AG09319 (cell line): ENCODE results near the gene MAP4.
"Not testable (repeated sequence)": the region's sequence is repeated elsewhere in the genome, so short reads cannot be mapped to it uniquely, and the experiment has no call there.

Experiments
- DNase-seq: peaks from one replicate; pipeline ENCODE4 v3.0.0-alpha.2; 2010; ENCODE audit warnings: low read depth; ENCODE audit errors: extremely low read depth
- TF ChIP-seq, protein P1 (sequence below): IDR thresholded peaks from 2 replicates; pipeline ENCODE4 v1.5.1; 2011; ENCODE audit warnings: low read depth, mild to moderate bottlenecking, inconsistent platforms, low read length, moderate library complexity

The MAP4 gene

GRCh38 chr3:47836986-47837385, 179.2 kb downstream of the MAP4 start:
- TF ChIP-seq, protein P1, sequence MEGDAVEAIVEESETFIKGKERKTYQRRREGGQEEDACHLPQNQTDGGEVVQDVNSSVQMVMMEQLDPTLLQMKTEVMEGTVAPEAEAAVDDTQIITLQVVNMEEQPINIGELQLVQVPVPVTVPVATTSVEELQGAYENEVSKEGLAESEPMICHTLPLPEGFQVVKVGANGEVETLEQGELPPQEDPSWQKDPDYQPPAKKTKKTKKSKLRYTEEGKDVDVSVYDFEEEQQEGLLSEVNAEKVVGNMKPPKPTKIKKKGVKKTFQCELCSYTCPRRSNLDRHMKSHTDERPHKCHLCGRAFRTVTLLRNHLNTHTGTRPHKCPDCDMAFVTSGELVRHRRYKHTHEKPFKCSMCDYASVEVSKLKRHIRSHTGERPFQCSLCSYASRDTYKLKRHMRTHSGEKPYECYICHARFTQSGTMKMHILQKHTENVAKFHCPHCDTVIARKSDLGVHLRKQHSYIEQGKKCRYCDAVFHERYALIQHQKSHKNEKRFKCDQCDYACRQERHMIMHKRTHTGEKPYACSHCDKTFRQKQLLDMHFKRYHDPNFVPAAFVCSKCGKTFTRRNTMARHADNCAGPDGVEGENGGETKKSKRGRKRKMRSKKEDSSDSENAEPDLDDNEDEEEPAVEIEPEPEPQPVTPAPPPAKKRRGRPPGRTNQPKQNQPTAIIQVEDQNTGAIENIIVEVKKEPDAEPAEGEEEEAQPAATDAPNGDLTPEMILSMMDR, result no peak
- DNase-seq, result no peak

DNA sequence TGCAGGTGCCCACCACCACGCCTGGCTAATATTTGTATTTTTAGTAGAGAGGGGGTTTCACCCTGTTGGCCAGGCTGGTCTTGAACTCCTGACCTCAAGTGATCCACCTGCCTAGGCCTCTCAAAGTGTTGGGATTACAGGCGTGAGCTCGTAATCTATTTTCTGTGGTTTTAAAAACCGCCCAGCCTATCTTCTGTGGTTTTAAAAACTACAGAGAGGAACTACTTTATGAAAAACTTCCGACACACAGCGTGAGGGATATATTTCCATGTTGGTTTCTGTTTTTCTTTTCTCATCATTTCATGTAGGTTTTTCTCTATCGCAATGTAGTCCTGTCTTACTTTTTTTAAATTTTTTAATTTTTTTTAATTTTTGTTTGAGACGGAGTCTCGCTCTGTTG, 186.7 kb downstream of the MAP4 start:
- DNase-seq, result not testable (repeated sequence)

DNA sequence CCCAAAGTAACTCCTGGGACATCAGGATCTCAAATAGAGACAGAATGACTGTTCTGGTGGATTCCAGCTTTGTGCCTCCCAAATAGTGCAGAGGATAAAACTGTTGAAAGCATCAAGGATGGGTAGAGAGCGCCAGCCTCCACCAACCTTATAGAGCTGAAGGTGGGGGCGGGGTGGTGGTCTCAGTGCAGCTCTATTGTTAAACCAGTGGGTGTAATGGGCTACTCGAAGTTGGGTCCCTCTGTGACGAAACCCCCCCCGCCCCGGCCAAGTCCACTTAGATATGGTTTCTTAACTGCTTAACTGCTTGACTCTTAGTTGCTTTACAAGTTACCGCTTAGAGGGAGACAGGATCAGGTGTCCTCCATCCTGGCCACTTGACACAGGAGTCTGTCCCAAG, 190.6 kb downstream of the MAP4 start:
- TF ChIP-seq, protein P1, result no peak

DNA sequence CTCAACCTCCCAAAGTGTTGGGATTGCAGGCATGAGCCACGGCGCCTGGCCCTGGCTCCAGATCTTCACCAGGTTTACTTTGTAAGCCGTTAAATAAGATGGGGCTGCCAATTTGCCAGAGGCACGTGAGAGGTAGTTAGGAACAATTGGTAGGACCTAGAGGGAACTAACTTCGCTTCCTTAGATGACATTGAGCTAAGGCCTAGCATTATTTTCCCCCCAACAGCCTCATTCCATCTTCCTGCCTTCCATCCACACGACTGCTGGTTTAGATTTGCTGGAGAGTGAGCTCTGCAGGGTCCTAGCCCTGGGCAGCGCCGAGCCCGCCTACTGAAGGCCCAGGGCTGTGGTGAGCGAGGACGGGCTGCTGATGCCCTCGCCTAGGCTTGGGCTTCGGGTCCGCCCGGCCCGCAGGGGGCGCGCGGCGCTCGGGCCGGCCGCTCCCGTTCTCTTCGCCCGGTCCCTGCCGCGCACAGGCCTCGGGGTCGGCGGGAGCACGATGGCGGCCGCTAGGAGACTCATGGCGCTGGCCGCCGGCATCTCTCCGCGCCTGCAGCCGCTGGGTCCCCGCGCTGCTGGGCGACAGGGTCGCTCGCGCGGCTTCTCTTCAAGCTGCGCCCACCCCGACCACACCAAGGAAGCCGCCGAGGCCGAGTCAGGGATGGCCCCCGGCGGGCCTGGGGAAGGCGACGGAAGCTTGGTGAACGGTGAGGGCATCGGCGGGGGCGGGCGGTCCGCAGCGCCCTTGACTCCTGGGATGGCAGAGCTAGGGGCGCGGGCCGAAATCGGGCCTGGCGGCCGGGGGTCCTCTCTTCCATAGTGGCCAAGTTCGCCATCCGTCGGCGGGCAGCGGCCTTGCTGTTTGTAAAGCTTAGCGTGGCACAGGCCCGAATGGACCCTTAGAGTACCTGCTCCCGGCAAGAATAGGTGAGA, 191.4 kb downstream of the MAP4 start:
- peak; percentile 56 for DNase-seq

More for the DNA sequence above, 190.6 kb downstream of the MAP4 start:
- no peak for DNase-seq

GRCh38 chr3:47817609-47818008, 198.6 kb downstream of the MAP4 start:
- TF ChIP-seq, protein P1, result no peak
- DNase-seq, result no peak

More for the DNA sequence above, 191.4 kb downstream of the MAP4 start:
- TF ChIP-seq, protein P1, result peak; percentile 45

DNA sequence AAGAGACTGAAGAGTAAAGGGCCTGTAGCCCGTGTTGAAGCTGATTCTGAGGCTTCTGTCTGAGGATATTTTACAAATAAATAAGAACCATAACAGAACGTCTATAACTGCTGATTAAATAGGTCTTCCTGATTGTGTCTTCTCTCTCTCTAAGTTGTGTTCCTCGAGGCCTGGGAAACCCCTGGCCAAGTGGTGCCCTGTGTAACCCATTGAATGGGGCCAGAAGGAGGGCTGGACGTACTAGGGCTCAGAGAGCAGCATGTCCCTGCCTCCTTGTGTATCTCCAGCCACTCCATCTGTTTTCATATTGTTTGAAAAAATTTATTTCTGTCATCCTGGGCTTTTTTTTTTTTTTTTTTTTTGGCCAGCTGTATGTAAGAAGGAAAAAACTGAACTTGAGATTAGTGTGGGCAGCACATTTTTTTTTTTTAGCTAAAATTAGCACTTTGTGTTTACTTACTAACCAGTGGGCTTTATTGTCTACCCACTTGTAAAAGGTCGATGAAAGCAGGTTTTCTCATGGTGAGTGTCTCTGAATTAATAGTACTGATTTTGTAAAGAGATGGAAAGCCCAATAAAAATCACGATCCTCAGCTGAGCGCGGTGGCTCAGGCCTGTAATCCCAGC, 202.6 kb downstream of the MAP4 start:
- TF ChIP-seq, protein P1, result no peak
- DNase-seq, result no peak

DNA sequence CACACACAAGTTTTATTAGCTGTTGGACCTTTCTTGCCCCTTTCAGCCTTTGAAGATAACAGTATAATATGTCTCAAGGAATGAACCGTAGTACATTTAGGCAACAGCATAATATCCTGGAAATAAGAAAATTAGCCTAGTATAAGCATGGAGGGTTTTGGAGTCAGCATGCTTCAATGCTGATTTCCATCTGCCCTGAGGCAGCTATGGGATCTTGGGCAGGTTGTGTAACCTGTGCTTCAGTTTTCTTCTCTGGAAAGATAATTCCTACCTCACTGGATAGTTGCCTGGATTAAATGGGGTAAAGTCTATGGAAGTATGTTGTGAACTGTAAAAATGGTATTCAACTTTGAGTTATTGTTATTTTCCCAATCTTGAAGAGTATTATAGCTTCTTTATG, 211.6 kb downstream of the MAP4 start:
- no peak for DNase-seq
- TF ChIP-seq, protein P1, result no peak
